Kidney (tissue), 14 donors: ENCODE data around the gene NSUN6. TPM values are rescaled to one million over a fixed set of nuclear protein-coding genes. Genes with fewer than 3 reads are reported as not detected.

Experiments used
- DNase-seq, 5 donors: peaks; one replicate each; pipeline ENCODE4 v3.0.0-alpha.2; 2013 to 2020
- FAIRE-seq: peaks from 2 replicates; lab custom pipeline; 2012; peaks lifted over from hg19 to GRCh38; lab: Jason Lieb, UNC
- H3K27ac ChIP-seq, 2 donors: one replicate each; pipeline ENCODE4 v1.7.0; 2013; ENCODE audit warnings: low read depth in 2 of 2, low read length in 2 of 2, inconsistent platforms in 1 of 2
- H3K27me3 ChIP-seq: one replicate; pipeline ENCODE4 v1.7.1; 2013; ENCODE audit warnings: low read length, inconsistent platforms; ENCODE audit not compliant: control insufficient read depth, insufficient read depth
- H3K36me3 ChIP-seq, 3 donors: one replicate each; pipeline versions ENCODE4 v1.7.0 to v1.7.1; 2013; ENCODE audit warnings: low read length in 3 of 3, control low read depth in 1 of 3, inconsistent platforms in 1 of 3; ENCODE audit not compliant: insufficient read depth in 3 of 3, control insufficient read depth in 2 of 3
- H3K4me1 ChIP-seq, 3 donors: one replicate each; pipeline versions ENCODE4 v1.7.0 to v1.7.1; 2013; ENCODE audit warnings: low read length in 3 of 3, inconsistent platforms in 1 of 3, low read depth in 1 of 3; ENCODE audit not compliant: control insufficient read depth in 2 of 3, insufficient read depth in 2 of 3
- H3K4me3 ChIP-seq, 3 donors: one replicate each; pipeline versions ENCODE4 v1.7.0 to v1.8.1; 2013; ENCODE audit warnings: low read length in 3 of 3, control low read depth in 1 of 3, inconsistent platforms in 1 of 3
- H3K9ac ChIP-seq, 3 donors: one replicate each; pipeline versions ENCODE4 v1.7.0 to v1.7.1; 2013; ENCODE audit warnings: low read length in 3 of 3, control low read depth in 1 of 3, inconsistent platforms in 1 of 3
- H3K9me3 ChIP-seq, 3 donors: one replicate each; pipeline versions ENCODE4 v1.7.0 to v1.7.1; 2013; ENCODE audit warnings: low read length in 3 of 3, control low read depth in 1 of 3, inconsistent platforms in 1 of 3; ENCODE audit not compliant: control insufficient read depth in 2 of 3, insufficient read depth in 1 of 3
- intact Hi-C: fragments of 100-400 bp; cut with DNase I; formaldehyde crosslinking; loops from one replicate; pipeline ENCODE4 v1.11.1; 2022
- polyA plus RNA-seq: library from polyadenylated mRNA; stranded (reverse); fragments of 350-450 nt; fragmentation: Illumina TruSeq; extraction: RNeasy Lipid Tissue Mini Kit (QIAGEN cat#74804); gene quantifications from one replicate; pipeline ENCODE4 v1.2.3, GENCODE V29; 2014; ENCODE audit warnings: low read depth, low replicate concordance; ENCODE audit not compliant: insufficient read depth
- total RNA-seq: library from RNA; stranded (reverse); fragmentation: NEBNext Ultra II Directional; extraction: Animal tissue kit (Norgen Biotek cat#: 25700); gene quantifications from one replicate; pipeline ENCODE4 v1.2.1, GENCODE V29; 2021
- TF ChIP-seq, protein P1 (sequence below): IDR thresholded peaks from 3 replicates; pipeline ENCODE4 v1.5.1; 2012; ENCODE audit warnings: mild to moderate bottlenecking, moderate library complexity, borderline replicate concordance; ENCODE audit not compliant: insufficient read depth; ENCODE audit errors: extremely low read depth
- donor health status: control.
- donor health status: control.
- donor health status: control.
- donor health status: control.
- donor health status: control.
- donor health status: DM: yes; HTN: yes; CAD: no.
- donor health status: Normal renal cell carcinoma (clear cell type).

Gene NSUN6
- total and polyA plus RNA-seq, 2 donors from 2014 or later: 6.3 to 19.3 TPM

GRCh38 chr10:18606051-18606695 lies 45.2 kb downstream of the NSUN6 start:
- Histone ChIP-seq H3K27me3 (no peaks in the 10 kb centered on the region), H3K36me3 (no peaks in the 10 kb centered on the region), H3K4me1 (no peaks in the 10 kb centered on the region), H3K27ac (no peak overlapping the region), H3K4me3 (no peak overlapping the region), H3K9ac (no peak overlapping the region), H3K9me3 (no peaks in the 10 kb centered on the region)
- no peak for FAIRE-seq
- intact Hi-C loops: no loop called here
- no peak for DNase-seq
- TF ChIP-seq, protein P1, sequence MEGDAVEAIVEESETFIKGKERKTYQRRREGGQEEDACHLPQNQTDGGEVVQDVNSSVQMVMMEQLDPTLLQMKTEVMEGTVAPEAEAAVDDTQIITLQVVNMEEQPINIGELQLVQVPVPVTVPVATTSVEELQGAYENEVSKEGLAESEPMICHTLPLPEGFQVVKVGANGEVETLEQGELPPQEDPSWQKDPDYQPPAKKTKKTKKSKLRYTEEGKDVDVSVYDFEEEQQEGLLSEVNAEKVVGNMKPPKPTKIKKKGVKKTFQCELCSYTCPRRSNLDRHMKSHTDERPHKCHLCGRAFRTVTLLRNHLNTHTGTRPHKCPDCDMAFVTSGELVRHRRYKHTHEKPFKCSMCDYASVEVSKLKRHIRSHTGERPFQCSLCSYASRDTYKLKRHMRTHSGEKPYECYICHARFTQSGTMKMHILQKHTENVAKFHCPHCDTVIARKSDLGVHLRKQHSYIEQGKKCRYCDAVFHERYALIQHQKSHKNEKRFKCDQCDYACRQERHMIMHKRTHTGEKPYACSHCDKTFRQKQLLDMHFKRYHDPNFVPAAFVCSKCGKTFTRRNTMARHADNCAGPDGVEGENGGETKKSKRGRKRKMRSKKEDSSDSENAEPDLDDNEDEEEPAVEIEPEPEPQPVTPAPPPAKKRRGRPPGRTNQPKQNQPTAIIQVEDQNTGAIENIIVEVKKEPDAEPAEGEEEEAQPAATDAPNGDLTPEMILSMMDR: no peak

- Histone ChIP-seq H3K27me3 (no peaks in the 10 kb centered on the region), H3K4me1 (no peaks in the 10 kb centered on the region), H3K27ac (no peak overlapping the region), H3K4me3 (no peak overlapping the region), H3K9ac (no peak overlapping the region), H3K36me3 (no peaks in the 10 kb centered on the region), H3K9me3 (no peaks in the 10 kb centered on the region)
- no peak for DNase-seq
- no peak for FAIRE-seq
- intact Hi-C loops: no loop called here
- TF ChIP-seq, protein P1: no peak
Observed at GRCh38 chr10:18601321-18601720, 50.1 kb downstream of the NSUN6 start.

DNA sequence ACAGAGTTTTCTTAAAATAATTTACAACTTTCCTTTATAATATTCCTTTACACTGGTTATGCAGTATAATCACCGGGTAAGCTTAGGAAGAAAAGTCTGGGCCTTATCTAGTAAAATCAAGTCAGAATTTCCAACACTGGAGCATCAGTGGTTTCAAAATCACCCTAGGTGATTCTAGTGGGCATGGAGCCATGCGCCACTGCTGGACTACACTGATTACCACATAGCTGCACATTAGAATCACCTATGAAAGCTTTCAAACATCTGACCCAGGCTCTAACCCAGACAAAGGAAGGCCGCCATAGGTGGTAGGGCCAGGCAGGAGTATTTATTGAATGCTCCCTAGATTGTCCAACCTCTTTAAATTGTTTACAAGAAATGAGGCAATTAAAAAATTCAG lies 52.0 kb downstream of the NSUN6 start:
- H3K27me3 ChIP-seq: no peaks in the 10 kb centered on the region
- DNase-seq (no peak), FAIRE-seq (no peak)
- no peak overlapping the region for H3K9ac ChIP-seq
- TF ChIP-seq, protein P1: no peak
- H3K4me3 ChIP-seq: no peak overlapping the region
- intact Hi-C loops: no loop called here
- no peaks in the 10 kb centered on the region for H3K9me3 ChIP-seq
- no peaks in the 10 kb centered on the region for H3K4me1 ChIP-seq
- peaks cover 0 to 2% (median 0%) of the 10 kb centered on the region in 3 donors for H3K36me3 ChIP-seq
- H3K27ac ChIP-seq: no peak overlapping the region
